ENCODE measurements around the gene OSBPL6. TPM values are rescaled to one million over a fixed set of nuclear protein-coding genes. Genes with fewer than 3 reads are reported as not detected.
A peak's percentile ranks its signal among the peaks of the same experiment; 100 is the strongest.

Gene OSBPL6
- total and polyA plus RNA-seq, 10 donors = 0.13 to 2.2 (median 1.4) TPM

GRCh38 chr2:178403671-178404306 lies 209.5 kb downstream of the OSBPL6 start:
- Histone ChIP-seq H3K4me3 (no peak overlapping the region), H3K9me3 (no peaks in the 10 kb centered on the region), H3K27ac (no peak overlapping the region), H3K36me3 (no peaks in the 10 kb centered on the region), H3K27me3 (replicated peaks in 1 of 7) (no peaks in the 10 kb centered on the region), H3K4me1 (no peaks in the 10 kb centered on the region)
- DNase-seq = no peak
- 62 to 87% (median 78%) methylated on average over 3 of the region's 3 CpGs for WGBS, 5 donors
- TF ChIP-seq CTCF (IDR thresholded peaks at IDR 0.05 in 8 of 11, conservative IDR thresholded peaks at IDR 0.05 in 3 of 11) = no peak
- no peak for TF ChIP-seq POLR2A (IDR thresholded peaks at IDR 0.05)
- TF ChIP-seq POLR2AphosphoS5 (IDR thresholded peaks at IDR 0.05) = no peak
- intact Hi-C loops (cut with DNase I; ENCODE audit: low total_unique reads) = no loop called here

- Histone ChIP-seq H3K9me3 (no peaks in the 10 kb centered on the region), H3K27ac (no peak overlapping the region), H3K36me3 (no peaks in the 10 kb centered on the region), H3K27me3 (replicated peaks in 1 of 7) (no peaks in the 10 kb centered on the region), H3K4me3 (no peak overlapping the region), H3K4me1 (no peaks in the 10 kb centered on the region)
- intact Hi-C loops (cut with DNase I; ENCODE audit: low total_unique reads) = no loop called here
- WGBS, 5 donors = 13 to 33% (median 19%) methylated on average over 4 of the region's 4 CpGs
- DNase-seq = no peak
- TF ChIP-seq CTCF (IDR thresholded peaks at IDR 0.05 in 8 of 11, conservative IDR thresholded peaks at IDR 0.05 in 3 of 11) (no peak), POLR2AphosphoS5 (IDR thresholded peaks at IDR 0.05) (peak in 1 of 3 donors; percentile 26)
Measured at GRCh38 chr2:178404368-178404767, 210.1 kb downstream of the OSBPL6 start.

GRCh38 chr2:178409261-178409660 lies 214.9 kb downstream of the OSBPL6 start:
- no peaks in the 10 kb centered on the region for H3K36me3 ChIP-seq
- intact Hi-C loops (cut with DNase I; ENCODE audit: low total_unique reads) = no loop called here

More at GRCh38 chr2:178409261-178409660, 214.9 kb downstream of the OSBPL6 start:
- Histone ChIP-seq H3K27me3 (replicated peaks in 1 of 7) (no peaks in the 10 kb centered on the region), H3K4me1 (peaks cover 0 to 14% (median 5%) of the 10 kb centered on the region in 6 donors), H3K9me3 (no peaks in the 10 kb centered on the region), H3K27ac (no peak overlapping the region), H3K4me3 (no peak overlapping the region)
- no peak for TF ChIP-seq CTCF (IDR thresholded peaks at IDR 0.05 in 8 of 11, conservative IDR thresholded peaks at IDR 0.05 in 3 of 11)
- no peak for TF ChIP-seq POLR2A (IDR thresholded peaks at IDR 0.05)
- no peak for TF ChIP-seq POLR2AphosphoS5 (IDR thresholded peaks at IDR 0.05)
- no peak for DNase-seq
- WGBS, 5 donors = 78 to 88% (median 81%) methylated on average over 5 of the region's 5 CpGs
